Measurements from ENCODE around the gene C9orf78.

C9orf78 gene

DNA sequence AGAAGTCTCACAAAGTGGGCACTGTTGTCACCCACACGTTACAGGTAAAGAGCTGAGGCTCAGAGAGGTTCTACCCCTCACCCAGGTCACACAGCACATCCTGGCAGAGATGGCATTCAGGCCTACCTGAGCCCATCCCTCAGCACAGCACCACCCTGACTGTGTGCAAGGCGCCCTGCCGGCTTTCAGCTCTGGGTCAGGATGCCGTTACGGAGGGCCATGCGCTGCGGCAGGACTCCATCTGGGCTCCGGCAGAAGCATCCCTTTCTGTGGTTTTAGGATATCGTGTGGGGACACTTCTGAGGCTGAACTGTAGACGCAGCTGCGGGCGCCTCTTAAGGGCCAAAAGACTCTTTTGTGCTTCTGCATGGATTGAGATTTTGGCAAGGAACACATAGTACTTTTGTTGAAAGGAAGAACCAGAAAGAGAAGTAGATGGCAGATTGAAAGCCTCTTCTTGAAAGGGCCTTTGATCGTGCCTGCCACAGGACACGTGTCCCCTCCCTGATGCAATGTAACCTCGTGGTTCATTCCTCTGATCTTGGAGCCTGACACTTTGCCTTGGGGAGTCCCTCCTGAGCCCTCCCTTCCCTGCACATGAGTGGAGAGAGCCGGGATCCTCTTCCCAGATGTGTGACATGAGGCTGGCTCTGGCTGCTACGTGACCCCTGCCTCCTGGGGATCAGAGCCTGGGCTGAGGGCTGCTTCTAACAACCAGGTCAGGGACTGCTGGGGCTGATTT is 31.5 kb upstream of the C9orf78 start:
- TF ChIP-seq, protein P1, sequence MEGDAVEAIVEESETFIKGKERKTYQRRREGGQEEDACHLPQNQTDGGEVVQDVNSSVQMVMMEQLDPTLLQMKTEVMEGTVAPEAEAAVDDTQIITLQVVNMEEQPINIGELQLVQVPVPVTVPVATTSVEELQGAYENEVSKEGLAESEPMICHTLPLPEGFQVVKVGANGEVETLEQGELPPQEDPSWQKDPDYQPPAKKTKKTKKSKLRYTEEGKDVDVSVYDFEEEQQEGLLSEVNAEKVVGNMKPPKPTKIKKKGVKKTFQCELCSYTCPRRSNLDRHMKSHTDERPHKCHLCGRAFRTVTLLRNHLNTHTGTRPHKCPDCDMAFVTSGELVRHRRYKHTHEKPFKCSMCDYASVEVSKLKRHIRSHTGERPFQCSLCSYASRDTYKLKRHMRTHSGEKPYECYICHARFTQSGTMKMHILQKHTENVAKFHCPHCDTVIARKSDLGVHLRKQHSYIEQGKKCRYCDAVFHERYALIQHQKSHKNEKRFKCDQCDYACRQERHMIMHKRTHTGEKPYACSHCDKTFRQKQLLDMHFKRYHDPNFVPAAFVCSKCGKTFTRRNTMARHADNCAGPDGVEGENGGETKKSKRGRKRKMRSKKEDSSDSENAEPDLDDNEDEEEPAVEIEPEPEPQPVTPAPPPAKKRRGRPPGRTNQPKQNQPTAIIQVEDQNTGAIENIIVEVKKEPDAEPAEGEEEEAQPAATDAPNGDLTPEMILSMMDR (IDR thresholded peaks at IDR 0.05) = no peak
- no peak overlapping the region for H3K27ac ChIP-seq
- no peak for DNase-seq (ENCODE audit: low spot score)
- H3K4me3 ChIP-seq = no peak overlapping the region

DNA sequence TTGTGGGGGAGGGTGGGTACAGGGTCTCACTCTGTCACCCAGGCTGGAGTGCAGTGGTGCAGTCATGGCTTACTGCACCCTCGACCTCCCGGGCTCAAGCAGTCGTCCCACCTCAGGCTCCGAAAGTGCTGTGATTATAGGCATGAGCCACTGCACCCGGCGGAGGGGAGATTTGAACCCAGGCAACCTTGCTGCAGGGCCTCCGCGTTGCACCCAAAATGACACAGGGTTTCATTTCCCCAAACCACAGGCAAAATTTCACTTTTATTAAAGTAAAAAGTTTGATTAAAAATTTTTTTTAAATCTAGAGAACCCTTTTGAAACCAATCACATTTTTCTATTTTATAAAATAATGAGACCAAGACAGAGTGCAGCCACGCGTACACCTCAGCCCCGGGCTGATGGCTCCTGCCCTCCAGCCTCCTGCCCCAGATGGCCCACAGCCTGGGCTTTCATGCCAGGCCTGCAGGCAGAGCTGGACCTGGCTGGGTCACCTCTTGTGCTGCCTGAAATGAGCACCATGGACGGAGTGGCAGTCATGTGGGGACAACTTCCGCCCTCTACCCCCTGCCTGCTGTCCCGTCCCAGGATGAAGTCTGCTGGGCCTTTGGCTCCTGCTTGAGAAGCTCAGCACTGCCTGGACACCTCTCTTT is 30.7 kb upstream of the C9orf78 start:
- H3K27ac ChIP-seq = no peak overlapping the region
- TF ChIP-seq, protein P1 (IDR thresholded peaks at IDR 0.05) = no peak
- H3K4me3 ChIP-seq = no peak overlapping the region
- no peak for DNase-seq (ENCODE audit: low spot score)

DNA sequence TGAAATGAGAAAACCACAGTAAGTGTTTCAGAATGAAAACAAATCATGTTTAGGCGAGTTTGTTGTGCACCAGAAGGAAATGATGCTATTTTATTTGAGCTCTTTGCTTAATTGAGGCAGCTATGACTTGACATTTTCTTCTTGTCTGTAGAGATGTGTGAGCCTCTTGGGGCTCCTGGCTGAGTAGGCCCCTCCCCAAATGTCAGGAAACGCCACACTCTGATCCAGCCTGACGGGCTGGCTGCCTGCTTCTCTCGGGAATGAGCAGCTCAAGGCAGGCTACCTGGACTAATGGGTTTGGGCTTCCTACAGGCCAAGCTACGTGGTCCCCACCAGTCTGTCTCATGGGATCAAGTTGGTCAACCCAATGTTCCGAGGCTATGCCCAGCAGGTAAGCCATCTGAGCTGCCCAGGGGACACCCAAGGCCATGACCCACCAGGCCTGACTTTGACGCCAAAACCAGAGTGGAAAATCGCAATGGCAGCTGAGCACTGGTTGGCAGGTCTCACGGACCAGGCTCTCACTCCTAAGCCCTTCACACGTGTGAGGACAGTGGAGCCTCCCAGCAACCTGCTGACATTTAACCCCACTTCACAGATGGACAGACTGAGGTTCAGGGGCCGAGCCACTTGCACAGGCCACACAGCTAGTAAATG is 30.0 kb upstream of the C9orf78 start:
- TF ChIP-seq, protein P1 (IDR thresholded peaks at IDR 0.05) = no peak
- H3K4me3 ChIP-seq = no peak overlapping the region
- no peak for DNase-seq (ENCODE audit: low spot score)
- no peak overlapping the region for H3K27ac ChIP-seq

DNA sequence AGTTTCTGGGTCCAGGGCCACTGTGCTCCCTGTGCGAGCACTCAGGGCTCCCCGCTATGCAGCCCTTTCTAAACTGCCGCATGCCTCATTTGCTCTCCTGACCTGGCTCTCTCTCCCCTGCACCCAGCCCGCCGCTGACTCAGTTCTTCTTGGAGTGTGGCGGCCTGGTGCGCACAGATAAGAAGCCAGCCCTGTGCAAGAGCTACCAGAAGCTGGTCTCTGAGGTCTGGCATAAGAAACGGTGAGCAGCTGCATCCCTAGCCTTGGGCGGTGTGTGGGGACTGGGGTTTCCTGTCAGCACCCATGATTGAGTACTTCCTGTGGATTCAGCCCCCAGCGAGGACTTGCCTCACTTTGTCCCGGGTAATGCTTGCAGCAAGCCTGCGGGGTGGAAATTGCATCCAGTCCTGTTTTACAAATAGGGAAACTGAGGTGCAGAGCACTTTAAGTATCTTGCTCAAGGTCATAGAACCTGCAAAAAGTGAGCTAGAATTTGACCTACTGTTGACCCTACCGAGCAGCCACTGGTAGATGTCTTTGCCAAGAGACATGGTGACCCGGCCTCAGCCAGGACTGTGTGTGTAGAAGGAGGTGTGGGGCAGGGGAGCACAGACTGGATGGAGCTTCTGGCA is 28.1 kb upstream of the C9orf78 start:
- TF ChIP-seq, protein P1 (IDR thresholded peaks at IDR 0.05) = no peak
- Histone ChIP-seq H3K27ac (no peak overlapping the region), H3K4me3 (no peak overlapping the region)
- DNase-seq (ENCODE audit: low spot score) = no peak

DNA sequence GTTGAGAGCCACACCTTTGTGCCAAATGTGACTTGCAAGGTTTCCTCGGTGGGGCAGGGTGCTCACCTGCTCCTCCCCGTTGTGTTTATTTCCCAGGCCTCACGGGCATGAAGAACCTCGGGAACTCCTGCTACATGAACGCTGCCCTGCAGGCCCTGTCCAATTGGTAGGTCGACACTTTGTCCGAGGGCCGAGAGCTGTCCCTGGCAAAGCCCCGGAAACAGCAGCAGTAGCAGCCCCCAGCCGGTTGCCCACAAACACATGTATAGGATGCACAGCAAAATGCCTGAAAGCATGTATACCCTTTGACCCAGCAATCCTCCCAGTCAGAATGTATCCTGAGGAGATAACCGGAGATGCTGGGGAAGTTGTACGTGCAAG is 26.4 kb upstream of the C9orf78 start:
- Histone ChIP-seq H3K4me3 (no peak overlapping the region), H3K27ac (no peak overlapping the region)
- no peak for DNase-seq (ENCODE audit: low spot score)
- TF ChIP-seq, protein P1 (IDR thresholded peaks at IDR 0.05) = no peak

DNA sequence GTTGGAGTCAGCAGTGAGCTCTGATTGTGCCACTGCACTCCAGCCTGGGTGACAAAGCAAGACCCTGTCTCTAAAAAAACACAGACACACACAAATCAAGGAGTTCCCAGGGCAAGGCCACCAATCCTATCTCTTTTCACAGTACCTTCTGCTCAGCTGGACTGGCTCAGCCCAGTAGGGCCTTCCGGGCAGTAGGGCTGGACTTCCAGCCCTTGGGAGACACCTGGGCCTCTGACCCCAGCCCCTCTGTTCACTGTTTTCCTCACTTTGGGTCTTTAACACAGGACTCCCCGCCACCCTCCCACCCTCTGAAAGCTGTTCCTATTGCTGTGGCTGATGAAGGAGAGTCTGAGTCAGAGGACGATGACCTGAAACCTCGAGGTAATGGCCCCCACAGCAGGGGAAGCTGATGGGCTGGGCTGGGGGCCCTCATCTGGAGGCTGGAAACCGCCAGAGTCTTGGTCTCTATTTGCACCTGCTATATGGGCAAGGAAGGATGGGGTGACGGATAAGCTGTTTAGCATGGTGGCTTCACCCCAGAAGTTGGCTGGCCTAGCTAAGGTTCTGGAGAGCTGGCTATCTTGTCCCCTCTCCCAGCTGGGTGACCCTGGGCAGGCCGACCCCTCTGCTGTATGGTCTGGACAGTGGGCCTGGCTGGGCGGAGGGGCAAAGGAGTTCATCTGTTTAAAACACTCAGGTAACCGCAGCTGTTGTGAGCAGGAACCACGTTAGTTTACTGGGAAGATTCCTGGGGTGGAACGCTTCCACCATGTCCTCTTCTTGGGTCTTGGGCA is 25.8 kb upstream of the C9orf78 start:
- TF ChIP-seq, protein P1 (IDR thresholded peaks at IDR 0.05) = no peak
- H3K27ac ChIP-seq = no peak overlapping the region
- no peak overlapping the region for H3K4me3 ChIP-seq
- no peak for DNase-seq (ENCODE audit: low spot score)

All from coronary artery (tissue), 2 donors.